H9 (cell line): ENCODE measurements around the gene TENM3. TPM values are rescaled to one million over a fixed set of nuclear protein-coding genes. Genes with fewer than 3 reads are reported as not detected.

Experiments
- DNase-seq: peaks from one replicate; pipeline ENCODE4 v3.0.0-alpha.2; 2017
- H2AFZ ChIP-seq: one replicate; pipeline ENCODE4 v1.6.1; 2013; ENCODE audit warnings: mild to moderate bottlenecking, low read length, control low read depth, moderate library complexity
- H2AK5ac ChIP-seq: 2 replicates; pipeline ENCODE4 v1.6.1; 2013; ENCODE audit warnings: low read length, control low read depth, mixed read lengths; ENCODE audit not compliant: insufficient read length
- H2BK120ac ChIP-seq: one replicate; pipeline ENCODE4 v1.6.1; 2013; ENCODE audit warnings: low read depth, mild to moderate bottlenecking, low read length, control low read depth, inconsistent platforms; ENCODE audit not compliant: poor library complexity, severe bottlenecking
- H2BK12ac ChIP-seq: 2 replicates; pipeline ENCODE4 v1.6.1; 2013; ENCODE audit warnings: low read length, control low read depth, mixed read lengths, low read depth; ENCODE audit not compliant: insufficient read length
- H2BK15ac ChIP-seq: 2 replicates; pipeline ENCODE4 v1.6.1; 2013; ENCODE audit warnings: low read depth, low read length, control low read depth
- H2BK20ac ChIP-seq: one replicate; pipeline ENCODE4 v1.6.1; 2013; ENCODE audit warnings: low read depth, mild to moderate bottlenecking, low read length, control low read depth, inconsistent platforms; ENCODE audit not compliant: poor library complexity, severe bottlenecking
- H2BK5ac ChIP-seq: 2 replicates; pipeline ENCODE4 v1.6.1; 2013; ENCODE audit warnings: low read length, control low read depth, mixed read lengths; ENCODE audit not compliant: insufficient read length
- H3K14ac ChIP-seq: 2 replicates; pipeline ENCODE4 v1.6.1; 2013; ENCODE audit warnings: low read length, control low read depth; ENCODE audit not compliant: insufficient read depth
- H3K18ac ChIP-seq: 2 replicates; pipeline ENCODE4 v1.6.1; 2013; ENCODE audit warnings: low read depth, mild to moderate bottlenecking, mixed read lengths, low read length, control low read depth; ENCODE audit not compliant: insufficient read length
- H3K23ac ChIP-seq: 2 replicates; pipeline ENCODE4 v1.6.1; 2013; ENCODE audit warnings: low read length, control low read depth, mixed read lengths, low read depth; ENCODE audit not compliant: insufficient read length
- H3K23me2 ChIP-seq: 2 replicates; pipeline ENCODE4 v1.6.1; 2013; ENCODE audit warnings: low read depth, mild to moderate bottlenecking, mixed read lengths, low read length, control low read depth; ENCODE audit not compliant: insufficient read length, poor library complexity, severe bottlenecking
- H3K27ac ChIP-seq: 2 replicates; pipeline ENCODE4 v1.5.1; 2013; ENCODE audit warnings: low read length, control low read depth, mixed read lengths, low read depth; ENCODE audit not compliant: insufficient read length
- H3K27me3 ChIP-seq: 2 replicates; pipeline ENCODE4 v1.6.1; 2013; ENCODE audit warnings: low read length, control low read depth, inconsistent platforms; ENCODE audit not compliant: insufficient read depth
- H3K4ac ChIP-seq: 2 replicates; pipeline ENCODE4 v1.6.1; 2013; ENCODE audit warnings: low read depth, mild to moderate bottlenecking, control low read depth, inconsistent platforms, low read length, moderate library complexity
- H3K4me1 ChIP-seq: 2 replicates; pipeline ENCODE4 v1.6.1; 2013; ENCODE audit warnings: low read length, control low read depth, inconsistent platforms; ENCODE audit not compliant: insufficient read depth
- H3K4me2 ChIP-seq: 2 replicates; pipeline ENCODE4 v1.6.1; 2013; ENCODE audit warnings: low read length, control low read depth, mixed read lengths; ENCODE audit not compliant: insufficient read length, insufficient read depth
- H3K56ac ChIP-seq: 2 replicates; pipeline ENCODE4 v1.6.1; 2013; ENCODE audit warnings: low read depth, mild to moderate bottlenecking, mixed read lengths, low read length, control low read depth; ENCODE audit not compliant: insufficient read length
- H3K79me1 ChIP-seq: 2 replicates; pipeline ENCODE4 v1.6.1; 2013; ENCODE audit warnings: low read depth, mild to moderate bottlenecking, moderate library complexity, low read length, control low read depth, inconsistent platforms; ENCODE audit not compliant: insufficient read depth, poor library complexity, severe bottlenecking
- H3K79me2 ChIP-seq: 2 replicates; pipeline ENCODE4 v1.6.1; 2013; ENCODE audit warnings: low read length, control low read depth, inconsistent platforms; ENCODE audit not compliant: insufficient read depth
- H3K9ac ChIP-seq: 2 replicates; pipeline ENCODE4 v1.6.1; 2013; ENCODE audit warnings: low read length, control low read depth, mixed read lengths; ENCODE audit not compliant: insufficient read length; ENCODE audit errors: extremely low read depth
- H3K9me3 ChIP-seq: one replicate; pipeline ENCODE4 v1.6.1; 2013; ENCODE audit warnings: low read depth, low read length, inconsistent platforms; ENCODE audit not compliant: control insufficient read depth
- H3T11ph ChIP-seq: one replicate; pipeline ENCODE4 v1.6.1; 2013; ENCODE audit warnings: mild to moderate bottlenecking, low read length, control low read depth, inconsistent platforms
- H4K20me1 ChIP-seq: one replicate; pipeline ENCODE4 v1.6.1; 2013; ENCODE audit not compliant: control insufficient read depth, insufficient read length, insufficient read depth
- H4K5ac ChIP-seq: 2 replicates; pipeline ENCODE4 v1.6.1; 2013; ENCODE audit warnings: low read depth, mild to moderate bottlenecking, mixed read lengths, low read length, control low read depth; ENCODE audit not compliant: insufficient read length
- H4K8ac ChIP-seq: replicated peaks from 2 replicates; pipeline ENCODE4 v1.6.1; 2013; ENCODE audit warnings: low read length, control low read depth, mixed read lengths, low read depth; ENCODE audit not compliant: insufficient read length
- H4K91ac ChIP-seq: 2 replicates; pipeline ENCODE4 v1.6.1; 2013; ENCODE audit warnings: low read depth, mild to moderate bottlenecking, moderate library complexity, mixed read lengths, low read length, control low read depth; ENCODE audit not compliant: insufficient read length
- H3K27ac Mint-ChIP-seq, 3 experiments: 2 replicates in 2 of 3; 3 replicates in 1 of 3; pipeline ENCODE4 v1.8.0; 2020 to 2021; ENCODE audit warnings: mixed read lengths in 3 of 3, mild to moderate bottlenecking in 1 of 3, moderate library complexity in 1 of 3
- H3K27me3 Mint-ChIP-seq: 2 replicates; pipeline ENCODE4 v1.8.0; 2021; ENCODE audit warnings: low read depth, mild to moderate bottlenecking, moderate library complexity, mixed read lengths
- H3K36me3 Mint-ChIP-seq, 3 experiments: 2 replicates in 2 of 3; 3 replicates in 1 of 3; pipeline ENCODE4 v1.8.0; 2020 to 2021; ENCODE audit warnings: low read depth in 3 of 3, mixed read lengths in 3 of 3; ENCODE audit not compliant: insufficient read depth in 1 of 3
- H3K4me1 Mint-ChIP-seq, 2 experiments: 2 replicates each; pipeline ENCODE4 v1.8.0; 2020; ENCODE audit warnings: mixed read lengths in 2 of 2
- H3K4me3 Mint-ChIP-seq, 2 experiments: 2 replicates in 1 of 2; 3 replicates in 1 of 2; pipeline ENCODE4 v1.8.0; 2020 to 2021; ENCODE audit warnings: mild to moderate bottlenecking in 2 of 2, mixed read lengths in 2 of 2, moderate library complexity in 1 of 2
- H3K9me3 Mint-ChIP-seq, 2 experiments: 2 replicates in 1 of 2; 3 replicates in 1 of 2; pipeline ENCODE4 v1.8.0; 2020; ENCODE audit warnings: mild to moderate bottlenecking in 2 of 2, mixed read lengths in 2 of 2, moderate library complexity in 1 of 2
- WGBS: extraction: QIAGEN DNeasy Blood & Tissue Kit; methylation state at CpG from one replicate; pipeline ENCODE4 v1.1.7; 2013; ENCODE audit warnings: missing lambda C conversion rate, low lambda C conversion rate, mixed read lengths; ENCODE audit not compliant: insufficient read length; ENCODE audit errors: extremely low coverage; 5-methylcytosine and 5-hydroxymethylcytosine counted together
- total RNA-seq: library from RNA; stranded (reverse); gene quantifications from 2 replicates; pipeline ENCODE4 v1.2.1, GENCODE V29; 2021
- TF ChIP-seq, protein P1 (sequence below): fragments of 200-600 bp; sonication (generic); conservative IDR thresholded peaks from 3 replicates; pipeline ENCODE4 v1.8.0; 2021; ENCODE audit warnings: antibody characterized with exemption, mild to moderate bottlenecking

The TENM3 gene
- total RNA-seq, 1 experiment from 2014 or later, result 49.6 TPM

DNA sequence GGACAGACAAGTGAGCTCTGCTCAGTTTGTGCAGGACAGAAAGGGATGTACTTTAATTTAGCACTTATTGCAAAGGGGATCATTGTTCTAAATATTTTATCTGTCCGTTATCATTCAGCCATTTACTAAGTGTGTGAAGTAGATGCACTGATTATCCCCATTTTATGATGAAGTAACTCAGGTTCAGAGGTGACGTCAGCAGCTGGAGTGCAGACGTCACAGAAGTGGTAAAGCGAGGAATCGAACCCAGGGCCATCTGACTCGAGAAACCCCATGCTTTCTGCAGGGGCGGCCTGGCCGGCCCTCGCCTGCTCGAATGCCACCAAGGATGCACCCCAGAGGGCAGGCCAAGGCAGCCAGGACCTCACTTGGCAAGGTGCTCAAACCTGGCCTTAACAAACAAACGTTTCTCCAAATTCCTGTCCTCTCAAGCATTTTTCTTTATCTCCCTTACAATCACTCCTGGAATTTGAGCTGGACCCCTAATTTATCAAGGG, 599.0 kb downstream of the TENM3 start:
- H3K23me2 ChIP-seq, result no peaks in the 10 kb centered on the region
- Mint-ChIP-seq H3K4me1 (peaks cover 16 to 19% of the 10 kb centered on the region in 2 experiments), H3K27ac (no peak overlapping the region; a peak in 1 of 7 replicates), H3K9me3 (peaks cover 4% of the 10 kb centered on the region in 2 experiments; a peak in 1 of 5 replicates), H3K27me3 (no peaks in the 10 kb centered on the region; the same call in 1 of the 2 replicates), H3K36me3 (peaks cover 0 to 5% (median 0%) of the 10 kb centered on the region in 3 experiments; a peak in 1 of 7 replicates), H3K4me3 (no peak overlapping the region)
- no peak overlapping the region for H2BK5ac ChIP-seq
- H2BK120ac ChIP-seq, result no peak overlapping the region
- H3K9me3 ChIP-seq, result no peaks in the 10 kb centered on the region
- H4K5ac ChIP-seq, result no peak overlapping the region
- no peak overlapping the region for H4K8ac ChIP-seq
- no peak overlapping the region for H2BK12ac ChIP-seq
- H3K23ac ChIP-seq, result no peak overlapping the region
- H3K4me2 ChIP-seq, result no peak overlapping the region
- H3K79me1 ChIP-seq, result no peaks in the 10 kb centered on the region
- DNase-seq, result no peak
- no peak overlapping the region for H3T11ph ChIP-seq
- H2AK5ac ChIP-seq, result no peak overlapping the region
- no peaks in the 10 kb centered on the region for H3K4me1 ChIP-seq
- no CpG with 5 or more reads among the region's 11 CpGs for WGBS
- H3K14ac ChIP-seq, result no peak overlapping the region
- no peak overlapping the region for H2BK20ac ChIP-seq
- no peak overlapping the region for H3K27ac ChIP-seq
- no peak overlapping the region for H3K4ac ChIP-seq
- H4K91ac ChIP-seq, result no peak overlapping the region
- no peak overlapping the region for H3K18ac ChIP-seq
- H3K56ac ChIP-seq, result no peak overlapping the region
- H3K27me3 ChIP-seq, result no peaks in the 10 kb centered on the region
- TF ChIP-seq, protein P1, sequence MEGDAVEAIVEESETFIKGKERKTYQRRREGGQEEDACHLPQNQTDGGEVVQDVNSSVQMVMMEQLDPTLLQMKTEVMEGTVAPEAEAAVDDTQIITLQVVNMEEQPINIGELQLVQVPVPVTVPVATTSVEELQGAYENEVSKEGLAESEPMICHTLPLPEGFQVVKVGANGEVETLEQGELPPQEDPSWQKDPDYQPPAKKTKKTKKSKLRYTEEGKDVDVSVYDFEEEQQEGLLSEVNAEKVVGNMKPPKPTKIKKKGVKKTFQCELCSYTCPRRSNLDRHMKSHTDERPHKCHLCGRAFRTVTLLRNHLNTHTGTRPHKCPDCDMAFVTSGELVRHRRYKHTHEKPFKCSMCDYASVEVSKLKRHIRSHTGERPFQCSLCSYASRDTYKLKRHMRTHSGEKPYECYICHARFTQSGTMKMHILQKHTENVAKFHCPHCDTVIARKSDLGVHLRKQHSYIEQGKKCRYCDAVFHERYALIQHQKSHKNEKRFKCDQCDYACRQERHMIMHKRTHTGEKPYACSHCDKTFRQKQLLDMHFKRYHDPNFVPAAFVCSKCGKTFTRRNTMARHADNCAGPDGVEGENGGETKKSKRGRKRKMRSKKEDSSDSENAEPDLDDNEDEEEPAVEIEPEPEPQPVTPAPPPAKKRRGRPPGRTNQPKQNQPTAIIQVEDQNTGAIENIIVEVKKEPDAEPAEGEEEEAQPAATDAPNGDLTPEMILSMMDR, result no peak
- H3K9ac ChIP-seq, result no peak overlapping the region
- no peak overlapping the region for H2BK15ac ChIP-seq
- H3K79me2 ChIP-seq, result no peaks in the 10 kb centered on the region
- H4K20me1 ChIP-seq, result no peaks in the 10 kb centered on the region
- H2AFZ ChIP-seq, result no peak overlapping the region
